ENCODE measurements around the gene CHST11.

DNA sequence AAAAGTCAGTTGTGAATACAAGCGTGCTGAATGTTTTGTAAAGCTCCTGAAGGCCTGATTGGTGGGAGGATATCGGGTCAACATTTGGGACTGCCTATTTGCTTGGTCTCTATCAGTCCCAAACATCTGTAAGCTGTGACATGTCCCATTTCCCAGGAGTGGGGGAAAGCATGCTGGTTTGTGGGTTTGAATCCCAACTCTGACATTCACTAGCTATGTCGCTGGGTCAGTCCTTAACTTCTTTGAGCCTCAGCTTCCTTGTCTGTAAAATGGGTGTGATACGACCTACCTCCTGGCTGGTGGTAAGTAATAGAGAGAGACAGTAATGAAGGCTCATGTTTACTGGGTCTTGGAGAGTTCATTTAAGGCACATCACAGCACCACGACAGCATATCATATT, 136.7 kb downstream of the CHST11 start:
- no peak for TF ChIP-seq RFX5 (IDR thresholded peaks at IDR 0.05; ENCODE audit: low read depth, low read length)
- no peak for TF ChIP-seq CHD2 (IDR thresholded peaks at IDR 0.05; ENCODE audit: low read depth, low read length)
- no peak for TF ChIP-seq THRAP3 (IDR thresholded peaks at IDR 0.05; ENCODE audit: borderline replicate concordance)
